ENCODE data around the gene TRIM44.
"Not testable (repeated sequence)": the region's sequence is repeated elsewhere in the genome, so short reads cannot be mapped to it uniquely, and the experiment has no call there.

Gene TRIM44

GRCh38 chr11:35855671-35856070, 193.1 kb downstream of the TRIM44 start:
- no peak for DNase-seq (ENCODE audit: low read depth)

GRCh38 chr11:35856259-35856658, 193.7 kb downstream of the TRIM44 start:
- DNase-seq (ENCODE audit: low read depth): no peak

- no peak for DNase-seq (ENCODE audit: low read depth)
Observed at GRCh38 chr11:35856756-35857155, 194.2 kb downstream of the TRIM44 start.

- DNase-seq (ENCODE audit: low read depth): no peak
Observed at GRCh38 chr11:35857922-35858321, 195.3 kb downstream of the TRIM44 start.

GRCh38 chr11:35859301-35859700, 196.7 kb downstream of the TRIM44 start:
- peak; percentile 19 for DNase-seq (ENCODE audit: low read depth)

GRCh38 chr11:35860194-35860593, 197.6 kb downstream of the TRIM44 start:
- not testable (repeated sequence) for DNase-seq (ENCODE audit: low read depth)

GRCh38 chr11:35861191-35861590, 198.6 kb downstream of the TRIM44 start:
- no peak for DNase-seq (ENCODE audit: low read depth)

GRCh38 chr11:35862666-35863065, 200.1 kb downstream of the TRIM44 start:
- no peak for DNase-seq (ENCODE audit: low read depth)

GRCh38 chr11:35864131-35864530, 201.6 kb downstream of the TRIM44 start:
- peak; percentile 55 for DNase-seq (ENCODE audit: low read depth)

- no peak for DNase-seq (ENCODE audit: low read depth)
Observed at GRCh38 chr11:35866601-35867000, 204.0 kb downstream of the TRIM44 start.
